Endothelial cell of umbilical vein (primary cell): Measurements from ENCODE around the gene IL4R.

Source experiments
- EZH2 ChIP-seq: IDR thresholded peaks from 2 replicates; pipeline ENCODE4 v1.6.1; 2012; ENCODE audit warnings: borderline replicate concordance, low read depth, mild to moderate bottlenecking, moderate library complexity, low read length, inconsistent platforms; ENCODE audit not compliant: severe bottlenecking
- JUN ChIP-seq: IDR thresholded peaks from 2 replicates; pipeline ENCODE4 v1.6.1; 2011; ENCODE audit warnings: borderline replicate concordance, low read depth; ENCODE audit not compliant: insufficient read length, insufficient read depth
- MYC ChIP-seq: IDR thresholded peaks from one replicate; pipeline ENCODE4 v1.6.1; 2011; ENCODE audit warnings: mild to moderate bottlenecking, low read depth, low read length
- POLR2A ChIP-seq: IDR thresholded peaks from 2 replicates; pipeline ENCODE4 v1.6.1; 2012; ENCODE audit warnings: low read depth, mild to moderate bottlenecking, control low read depth, low read length
- POLR2AphosphoS5 ChIP-seq: IDR thresholded peaks from 2 replicates; pipeline ENCODE4 v1.6.1; 2012; ENCODE audit warnings: low read depth, mild to moderate bottlenecking, control low read depth, low read length, moderate library complexity; ENCODE audit not compliant: insufficient read depth
- TF ChIP-seq, protein P1 (sequence below), 2 donors: IDR thresholded peaks; 1 replicate in 1 of 2; 2 replicates in 1 of 2; pipeline ENCODE4 v1.5.1; 2011; ENCODE audit warnings: low read length in 2 of 2, mild to moderate bottlenecking in 2 of 2, moderate library complexity in 2 of 2, control low read depth in 1 of 2, inconsistent platforms in 1 of 2, low read depth in 1 of 2; ENCODE audit not compliant: insufficient read depth in 1 of 2; ENCODE audit errors: extremely low read depth in 1 of 2

DNA sequence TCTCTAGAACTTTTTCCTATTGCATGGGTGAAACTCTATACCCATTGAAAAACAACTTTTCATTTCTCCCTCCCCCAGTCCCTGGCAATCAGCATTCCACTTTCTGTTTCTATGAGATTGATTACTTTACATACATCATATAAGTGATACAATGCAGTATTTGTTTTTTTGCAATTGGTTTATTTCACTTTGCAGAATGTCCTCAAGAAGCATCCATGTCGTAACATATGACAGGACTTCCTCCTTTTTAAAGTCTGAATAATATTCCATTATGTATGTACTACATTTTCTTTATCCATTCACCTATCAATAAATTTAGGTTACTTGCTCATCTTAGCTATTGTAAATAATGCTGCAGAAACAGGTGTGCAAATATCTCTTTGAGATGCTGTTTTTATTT, 97.0 kb downstream of the IL4R start:
- TF ChIP-seq POLR2AphosphoS5 = no peak
- no peak for TF ChIP-seq POLR2A
- TF ChIP-seq, protein P1, sequence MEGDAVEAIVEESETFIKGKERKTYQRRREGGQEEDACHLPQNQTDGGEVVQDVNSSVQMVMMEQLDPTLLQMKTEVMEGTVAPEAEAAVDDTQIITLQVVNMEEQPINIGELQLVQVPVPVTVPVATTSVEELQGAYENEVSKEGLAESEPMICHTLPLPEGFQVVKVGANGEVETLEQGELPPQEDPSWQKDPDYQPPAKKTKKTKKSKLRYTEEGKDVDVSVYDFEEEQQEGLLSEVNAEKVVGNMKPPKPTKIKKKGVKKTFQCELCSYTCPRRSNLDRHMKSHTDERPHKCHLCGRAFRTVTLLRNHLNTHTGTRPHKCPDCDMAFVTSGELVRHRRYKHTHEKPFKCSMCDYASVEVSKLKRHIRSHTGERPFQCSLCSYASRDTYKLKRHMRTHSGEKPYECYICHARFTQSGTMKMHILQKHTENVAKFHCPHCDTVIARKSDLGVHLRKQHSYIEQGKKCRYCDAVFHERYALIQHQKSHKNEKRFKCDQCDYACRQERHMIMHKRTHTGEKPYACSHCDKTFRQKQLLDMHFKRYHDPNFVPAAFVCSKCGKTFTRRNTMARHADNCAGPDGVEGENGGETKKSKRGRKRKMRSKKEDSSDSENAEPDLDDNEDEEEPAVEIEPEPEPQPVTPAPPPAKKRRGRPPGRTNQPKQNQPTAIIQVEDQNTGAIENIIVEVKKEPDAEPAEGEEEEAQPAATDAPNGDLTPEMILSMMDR (IDR thresholded peaks at IDR 0.05; ENCODE audit: extremely low read depth in 1 of 2, insufficient read depth in 1 of 2, low read depth in 1 of 2, low read length in 2 of 2) = no peak
- TF ChIP-seq EZH2 = no peak
- no peak for TF ChIP-seq JUN
- no peak for TF ChIP-seq MYC
